Cardiac muscle cell (in vitro differentiated cells and primary cell): ENCODE measurements around the gene MVP. TPM values are rescaled to one million over a fixed set of nuclear protein-coding genes. Genes with fewer than 3 reads are reported as not detected.

ENCODE experiments used
- DNase-seq, 2 donors: peaks; one replicate each; pipeline versions ENCODE4 v3.0.0 to v3.0.0-alpha.2; 2010 to 2017; ENCODE audit warnings: low read depth in 1 of 2, low spot score in 1 of 2
- H3K27ac ChIP-seq: fragments of 200-600 bp; sonication (generic); 2 replicates; pipeline ENCODE4 v1.5.1; 2016
- H3K27me3 ChIP-seq: fragments of 200-600 bp; sonication (generic); 2 replicates; pipeline ENCODE4 v1.6.0; 2016; ENCODE audit warnings: control low read depth
- H3K36me3 ChIP-seq: fragments of 200-600 bp; sonication (generic); 2 replicates; pipeline ENCODE4 v1.5.1; 2016; ENCODE audit warnings: control low read depth
- H3K4me1 ChIP-seq: fragments of 200-600 bp; sonication (generic); 2 replicates; pipeline ENCODE4 v1.8.1; 2017; ENCODE audit warnings: low read depth, mild to moderate bottlenecking, mixed run types
- H3K4me3 ChIP-seq: fragments of 200-600 bp; sonication (generic); 2 replicates; pipeline ENCODE4 v1.5.1; 2016; ENCODE audit warnings: mild to moderate bottlenecking
- H3K9me3 ChIP-seq: fragments of 200-600 bp; sonication (generic); 2 replicates; pipeline ENCODE4 v1.5.1; 2017; ENCODE audit warnings: low read depth, mild to moderate bottlenecking, control low read depth
- CTCF ChIP-seq: IDR thresholded peaks from 2 replicates; pipeline ENCODE4 v1.5.1; 2012; ENCODE audit warnings: low read depth, mild to moderate bottlenecking, low read length
- polyA plus RNA-seq: library from polyadenylated mRNA; unstranded; fragments of >200 nt; fragmentation: Nextera tagmentation; extraction: Ambion mirVana; gene quantifications from 2 replicates; pipeline ENCODE4 v1.2.1, GENCODE V29; 2016
- total RNA-seq: library from RNA; depleted of rRNA; stranded (reverse); fragments of >200 nt; gene quantifications from 2 replicates; pipeline ENCODE4 v1.2.3, GENCODE V29; 2016

Gene MVP
- total and polyA plus RNA-seq, 2 experiments from 2014 or later = 9.3 to 25.0 TPM

DNA sequence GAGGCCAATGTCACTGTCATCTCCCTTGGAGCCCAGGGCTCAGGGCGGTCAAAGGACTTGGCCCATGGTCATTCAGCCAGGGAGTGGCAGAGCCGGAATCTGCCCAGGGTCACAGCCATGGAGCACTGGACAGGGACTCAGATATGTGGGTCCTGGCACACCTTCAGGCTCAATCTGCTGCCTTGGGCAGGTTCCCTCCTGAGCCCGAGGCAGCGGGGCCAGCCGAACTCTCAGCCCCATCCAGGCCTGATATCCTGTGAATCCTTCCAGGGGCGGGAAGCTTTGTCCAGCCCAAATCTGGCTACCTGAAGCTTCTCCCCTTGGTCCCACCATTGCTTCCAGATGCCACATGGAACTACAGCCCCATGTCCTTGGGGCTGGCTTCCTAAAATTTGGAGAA is 54.9 kb downstream of the MVP start:
- Histone ChIP-seq H3K27ac (no peak overlapping the region), H3K36me3 (no peaks in the 10 kb centered on the region)

DNA sequence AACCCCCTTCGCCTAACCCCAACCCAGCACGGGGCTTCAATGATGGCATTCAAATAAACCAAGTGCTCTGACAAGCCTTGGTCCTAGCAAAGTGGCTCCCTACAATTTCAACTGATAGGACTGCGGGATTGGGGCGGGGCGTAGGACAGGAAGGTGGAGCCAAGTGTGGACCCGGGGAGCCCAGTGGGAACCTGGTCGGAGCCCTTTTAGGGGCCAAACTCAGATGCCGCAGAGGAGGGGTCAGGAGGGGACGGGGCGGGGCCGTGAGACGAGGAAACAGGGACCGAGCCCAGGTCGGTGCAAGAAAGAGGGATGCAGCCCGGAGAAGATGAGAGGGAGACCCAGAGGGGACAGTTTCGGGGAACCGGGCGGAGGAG is 55.9 kb downstream of the MVP start:
- Histone ChIP-seq H3K27me3 (peaks cover 18% of the 10 kb centered on the region), H3K36me3 (no peaks in the 10 kb centered on the region), H3K9me3 (no peaks in the 10 kb centered on the region), H3K4me3 (no peak overlapping the region), H3K27ac (no peak overlapping the region), H3K4me1 (no peaks in the 10 kb centered on the region)
- DNase-seq = no peak
- no peak for TF ChIP-seq CTCF

More for the DNA sequence above, 54.9 kb downstream of the MVP start:
- H3K4me1 ChIP-seq = no peaks in the 10 kb centered on the region
- no peaks in the 10 kb centered on the region for H3K9me3 ChIP-seq
- no peak for TF ChIP-seq CTCF
- H3K27me3 ChIP-seq = peaks cover 18% of the 10 kb centered on the region
- H3K4me3 ChIP-seq = no peak overlapping the region
- DNase-seq = no peak

DNA sequence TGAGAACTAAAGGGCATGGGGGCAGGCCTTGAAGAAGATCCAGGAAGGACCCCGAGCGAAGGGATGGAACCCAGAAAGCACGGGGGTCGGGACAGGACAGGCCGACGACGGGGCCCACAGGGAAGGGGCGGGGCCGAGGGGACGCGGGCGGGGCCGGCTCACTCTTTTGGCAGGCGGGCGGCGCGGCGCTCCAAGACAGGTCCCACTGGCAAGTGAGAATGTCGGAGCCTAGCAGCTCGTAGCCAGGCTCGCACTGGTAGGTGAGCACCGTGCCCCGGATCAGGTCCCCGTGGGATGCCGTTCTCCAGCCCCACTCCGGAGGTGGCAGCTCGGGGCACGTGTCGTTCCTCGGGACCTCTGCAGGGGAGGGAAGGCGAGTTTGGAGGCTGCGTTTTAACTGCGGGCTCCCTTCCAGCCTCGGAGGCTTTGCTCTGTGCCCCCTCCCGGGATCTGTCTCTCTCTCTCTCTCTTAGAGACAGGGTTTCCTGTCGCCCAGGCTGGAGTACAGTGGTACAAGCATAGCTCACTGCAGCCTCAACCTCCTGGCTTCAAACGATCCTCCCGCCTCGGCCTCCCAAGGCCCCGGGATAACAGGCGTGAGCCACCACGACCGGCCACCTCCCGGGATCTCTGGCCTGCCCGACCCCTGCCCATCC is 56.5 kb downstream of the MVP start:
- H3K36me3 ChIP-seq = no peaks in the 10 kb centered on the region
- no peak overlapping the region for H3K27ac ChIP-seq
- no peaks in the 10 kb centered on the region for H3K4me1 ChIP-seq
- no peak for DNase-seq
- no peak overlapping the region for H3K4me3 ChIP-seq
- peaks cover 18% of the 10 kb centered on the region for H3K27me3 ChIP-seq
- TF ChIP-seq CTCF = no peak
- no peaks in the 10 kb centered on the region for H3K9me3 ChIP-seq

DNA sequence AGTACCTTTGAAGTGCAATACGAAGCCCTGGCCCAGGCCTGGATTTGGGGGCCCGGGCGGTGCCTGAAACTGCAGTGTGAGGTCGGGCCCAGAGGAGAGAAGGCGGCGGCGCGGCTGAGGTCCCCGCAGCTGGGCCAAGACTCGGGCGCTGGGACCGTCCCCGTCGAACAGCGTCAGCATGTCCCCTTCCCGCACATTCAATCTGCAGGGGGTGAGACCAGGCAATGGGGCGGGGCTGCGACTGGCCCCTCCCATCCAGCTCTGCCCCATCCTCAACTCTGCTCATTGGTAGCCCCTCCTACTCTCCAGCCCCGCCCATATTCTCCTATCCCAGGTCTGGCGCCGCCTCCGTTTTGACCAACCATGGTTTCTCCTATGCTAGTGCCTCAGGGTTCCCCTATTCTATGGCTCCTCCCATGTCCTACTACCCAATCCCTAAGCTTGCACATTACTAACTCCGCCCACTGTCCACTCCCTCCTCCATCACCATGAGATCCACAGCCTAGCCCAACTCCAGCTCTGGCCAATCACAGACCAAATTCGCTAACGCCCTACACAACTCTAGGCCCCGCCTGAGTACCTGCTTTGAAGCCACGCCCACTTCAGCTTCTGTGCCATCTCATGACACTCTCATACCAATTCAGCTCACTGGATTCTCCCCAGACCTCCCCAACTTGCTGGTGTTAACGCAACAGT is 57.2 kb downstream of the MVP start:
- TF ChIP-seq CTCF = no peak
- Histone ChIP-seq H3K4me3 (no peak overlapping the region), H3K4me1 (no peaks in the 10 kb centered on the region), H3K9me3 (no peaks in the 10 kb centered on the region), H3K27ac (no peak overlapping the region), H3K36me3 (no peaks in the 10 kb centered on the region), H3K27me3 (peaks cover 18% of the 10 kb centered on the region)
- peak; percentile 55 to 64 for DNase-seq

DNA sequence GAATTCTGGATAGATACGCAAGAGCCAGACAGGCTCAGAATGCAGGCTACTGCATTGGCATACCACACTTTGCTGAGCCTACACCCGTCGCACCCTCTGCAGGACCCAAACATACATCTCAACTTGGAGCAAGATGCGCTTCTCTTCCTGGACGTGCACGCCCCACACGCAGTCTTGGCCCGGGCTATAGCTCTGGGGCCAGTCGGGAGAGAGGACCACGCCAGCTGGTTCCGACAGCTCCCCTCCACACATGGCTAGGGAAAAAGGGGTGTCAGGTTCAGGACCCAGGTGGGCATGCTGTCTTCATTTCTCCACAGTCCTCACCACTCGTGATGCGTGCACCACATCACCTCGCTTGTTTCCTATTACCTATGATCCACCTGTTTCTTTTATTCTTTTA is 57.9 kb downstream of the MVP start:
- H3K27me3 ChIP-seq = peaks cover 18% of the 10 kb centered on the region
- H3K4me1 ChIP-seq = no peaks in the 10 kb centered on the region
- H3K4me3 ChIP-seq = no peak overlapping the region
- no peak for DNase-seq
- H3K27ac ChIP-seq = no peak overlapping the region
- H3K36me3 ChIP-seq = no peaks in the 10 kb centered on the region
- no peaks in the 10 kb centered on the region for H3K9me3 ChIP-seq
- TF ChIP-seq CTCF = no peak
